ENCODE measurements around the gene CTNND1. TPM values are rescaled to one million over a fixed set of nuclear protein-coding genes. Genes with fewer than 3 reads are reported as not detected.

CTNND1 gene
- total RNA-seq, 4 donors from 2014 or later: 87.6 to 123 (median 93.8) TPM

GRCh38 chr11:57746920-57747319 lies 14.7 kb upstream of the CTNND1 start:
- Histone ChIP-seq H3K27me3 (no peaks in the 10 kb centered on the region), H3K4me1 (peaks cover 0 to 21% (median 7%) of the 10 kb centered on the region in 3 donors), H3K27ac (no peak overlapping the region), H3K36me3 (peaks cover 0 to 56% of the 10 kb centered on the region in 2 donors), H3K4me3 (no peak overlapping the region), H3K9me3 (no peaks in the 10 kb centered on the region)
- WGBS, 2 donors (ENCODE audit: low coverage in 1 of 2): 73 to 86% methylated on average over 1 of the region's 1 CpG
- ATAC-seq: no peak
- no peak for TF ChIP-seq POLR2A (IDR thresholded peaks at IDR 0.05)
- no peak for TF ChIP-seq CTCF (IDR thresholded peaks at IDR 0.05)
- no peak for TF ChIP-seq EP300 (IDR thresholded peaks at IDR 0.05)
- TF ChIP-seq POLR2AphosphoS5 (IDR thresholded peaks at IDR 0.05): no peak

- Histone ChIP-seq H3K27me3 (no peaks in the 10 kb centered on the region), H3K4me3 (no peak overlapping the region), H3K36me3 (peaks cover 0 to 19% of the 10 kb centered on the region in 2 donors), H3K27ac (no peak overlapping the region), H3K4me1 (peaks cover 0 to 3% (median 0%) of the 10 kb centered on the region in 3 donors), H3K9me3 (no peaks in the 10 kb centered on the region)
- TF ChIP-seq EP300 (IDR thresholded peaks at IDR 0.05) (no peak), POLR2AphosphoS5 (IDR thresholded peaks at IDR 0.05) (no peak), CTCF (IDR thresholded peaks at IDR 0.05) (no peak), POLR2A (IDR thresholded peaks at IDR 0.05) (no peak)
- ATAC-seq: no peak
These were observed 10.4 kb upstream of the CTNND1 start for GRCh38 chr11:57751176-57751575.

GRCh38 chr11:57751676-57752253 lies 9.8 kb upstream of the CTNND1 start, which contains the start of gene BTBD18:
TSS of gene BTBD18 (minus strand) at chr11:57751819. CDS start at chr11:57751188, 631 bp downstream.
- H3K36me3 ChIP-seq: peaks cover 0 to 13% of the 10 kb centered on the region in 2 donors
- no peak for ATAC-seq
- H3K9me3 ChIP-seq: no peaks in the 10 kb centered on the region
- TF ChIP-seq POLR2A (IDR thresholded peaks at IDR 0.05) (no peak), POLR2AphosphoS5 (IDR thresholded peaks at IDR 0.05) (no peak), EP300 (IDR thresholded peaks at IDR 0.05) (no peak), CTCF (IDR thresholded peaks at IDR 0.05) (peak in 3 of 4 experiments; percentile 27 to 48 (median 44))
- no peak within 1 kb of the TSS for H3K4me3 ChIP-seq
- no peak within 1 kb of the TSS for H3K27ac ChIP-seq
- WGBS, 2 donors (ENCODE audit: low coverage in 1 of 2): 48 to 53% methylated on average over 9 of the region's 10 CpGs
- peaks cover 0 to 3% (median 0%) of the 10 kb centered on the region in 3 donors for H3K4me1 ChIP-seq
- H3K27me3 ChIP-seq: no peaks in the 10 kb centered on the region

GRCh38 chr11:57752954-57753353 lies 8.6 kb upstream of the CTNND1 start:
- WGBS, 2 donors (ENCODE audit: low coverage in 1 of 2): 80% methylated on average over 1 of the region's 30 CpGs; no CpG with 5 or more reads in 1 of the 2 donors
- Histone ChIP-seq H3K4me1 (peaks cover 0 to 3% (median 0%) of the 10 kb centered on the region in 3 donors), H3K27ac (no peak overlapping the region), H3K9me3 (no peaks in the 10 kb centered on the region), H3K27me3 (no peaks in the 10 kb centered on the region), H3K4me3 (no peak overlapping the region), H3K36me3 (peaks cover 0 to 5% of the 10 kb centered on the region in 2 donors)
- no peak for ATAC-seq
- TF ChIP-seq EP300 (IDR thresholded peaks at IDR 0.05) (no peak), CTCF (IDR thresholded peaks at IDR 0.05) (no peak), POLR2AphosphoS5 (IDR thresholded peaks at IDR 0.05) (no peak), POLR2A (IDR thresholded peaks at IDR 0.05) (no peak)

- no peaks in the 10 kb centered on the region for H3K9me3 ChIP-seq
- no peaks in the 10 kb centered on the region for H3K27me3 ChIP-seq
- H3K36me3 ChIP-seq: no peaks in the 10 kb centered on the region
- no peak overlapping the region for H3K4me3 ChIP-seq
- TF ChIP-seq POLR2A (IDR thresholded peaks at IDR 0.05) (no peak), POLR2AphosphoS5 (IDR thresholded peaks at IDR 0.05) (no peak), EP300 (IDR thresholded peaks at IDR 0.05) (no peak), CTCF (IDR thresholded peaks at IDR 0.05) (no peak)
- no peak for ATAC-seq
- WGBS, 2 donors (ENCODE audit: low coverage in 1 of 2): 78% methylated on average over 1 of the region's 3 CpGs; no CpG with 5 or more reads in 1 of the 2 donors
- H3K27ac ChIP-seq: no peak overlapping the region
- H3K4me1 ChIP-seq: no peaks in the 10 kb centered on the region
These were observed 3.4 kb upstream of the CTNND1 start for GRCh38 chr11:57758174-57758573.

All from gastroesophageal sphincter (tissue), 4 donors.